NCI-H82 treated with DMSO at 0.1 percent for 48 hours (cell line): ENCODE data around the gene TIAM1.

Experiments used
- DNase-seq: peaks from one replicate; lab custom pipeline; 2025; ENCODE audit not compliant: unreplicated experiment; lab: John Stamatoyannopoulos, UW

Gene TIAM1

GRCh38 chr21:31216206-31216605 is 127.9 kb downstream of the TIAM1 start:
- no peak for DNase-seq

- no peak for DNase-seq
These were observed 130.3 kb downstream of the TIAM1 start for GRCh38 chr21:31213787-31214186.

GRCh38 chr21:31211836-31212235 is 132.2 kb downstream of the TIAM1 start:
- DNase-seq, result no peak

GRCh38 chr21:31205412-31205811 is 138.6 kb downstream of the TIAM1 start:
- no peak for DNase-seq

- no peak for DNase-seq
These were observed 139.3 kb downstream of the TIAM1 start for GRCh38 chr21:31204801-31205200.

- no peak for DNase-seq
These were observed 140.5 kb downstream of the TIAM1 start for GRCh38 chr21:31203431-31204054.

- no peak for DNase-seq
These were observed 142.5 kb downstream of the TIAM1 start for GRCh38 chr21:31201548-31201947.

- DNase-seq, result no peak
These were observed 142.9 kb downstream of the TIAM1 start for GRCh38 chr21:31201144-31201543.

- peak; percentile 29 for DNase-seq
These were observed 145.5 kb downstream of the TIAM1 start for GRCh38 chr21:31198575-31198974.

GRCh38 chr21:31196724-31197123 is 147.3 kb downstream of the TIAM1 start:
- no peak for DNase-seq

- no peak for DNase-seq
These were observed 148.6 kb downstream of the TIAM1 start for GRCh38 chr21:31195334-31196015.

- no peak for DNase-seq
These were observed 149.4 kb downstream of the TIAM1 start for GRCh38 chr21:31194510-31195293.

- no peak for DNase-seq
These were observed 150.3 kb downstream of the TIAM1 start for GRCh38 chr21:31193761-31194160.

- no peak for DNase-seq
These were observed 152.5 kb downstream of the TIAM1 start for GRCh38 chr21:31191553-31191952.

- no peak for DNase-seq
These were observed 153.5 kb downstream of the TIAM1 start for GRCh38 chr21:31190516-31190915.

- no peak for DNase-seq
These were observed 156.6 kb downstream of the TIAM1 start for GRCh38 chr21:31187499-31187898.

- DNase-seq, result no peak
These were observed 157.1 kb downstream of the TIAM1 start for GRCh38 chr21:31186916-31187315.

- DNase-seq, result no peak
These were observed 158.4 kb downstream of the TIAM1 start for GRCh38 chr21:31185663-31186062.

- DNase-seq, result no peak
These were observed 159.2 kb downstream of the TIAM1 start for GRCh38 chr21:31184876-31185275.

- DNase-seq, result no peak
These were observed 159.6 kb downstream of the TIAM1 start for GRCh38 chr21:31184459-31184858.

- no peak for DNase-seq
These were observed 161.6 kb downstream of the TIAM1 start for GRCh38 chr21:31182231-31183140.
